MCF 10A (cell line): Measurements from ENCODE around the gene ZER1. TPM values are rescaled to one million over a fixed set of nuclear protein-coding genes. Genes with fewer than 3 reads are reported as not detected.

ENCODE experiments used
- BruUV-seq: library from RNA; stranded (reverse); fragments of 400-500 nt; replicated peaks from 2 replicates; lab custom pipeline; 2021; lab: Mats Ljungman, UMichigan
- CTCF ChIA-PET: fragments of 300-600 bp; sonication (Branson Sonifier 250); formaldehyde crosslinking; extraction: SDS; loops from one replicate; lab custom pipeline; 2021; ENCODE audit warnings: antibody characterized with exemption, inconsistent platforms; lab: Yijun Ruan, JAX
- POLR2A ChIA-PET: fragments of 300-600, 350-650 bp; sonication (Branson Sonifier 250); formaldehyde crosslinking; extraction: SDS; loops from one replicate; lab custom pipeline; 2020; ENCODE audit warnings: antibody characterized with exemption, inconsistent platforms; lab: Yijun Ruan, JAX
- DNase-seq: peaks from one replicate; pipeline ENCODE4 v3.0.0-alpha.2; 2018; ENCODE audit not compliant: unreplicated experiment
- H3K27ac Mint-ChIP-seq: one replicate; pipeline ENCODE4 v1.8.0; 2022; ENCODE audit warnings: mild to moderate bottlenecking, low read depth, mixed read lengths; ENCODE audit not compliant: unreplicated experiment
- H3K27me3 Mint-ChIP-seq: one replicate; pipeline ENCODE4 v1.8.0; 2022; ENCODE audit warnings: mixed read lengths; ENCODE audit not compliant: insufficient read depth, unreplicated experiment
- H3K36me3 Mint-ChIP-seq: one replicate; pipeline ENCODE4 v1.8.0; 2022; ENCODE audit warnings: mild to moderate bottlenecking, moderate library complexity, mixed read lengths; ENCODE audit not compliant: insufficient read depth, unreplicated experiment
- H3K4me1 Mint-ChIP-seq: one replicate; pipeline ENCODE4 v1.8.0; 2022; ENCODE audit warnings: mixed read lengths; ENCODE audit not compliant: insufficient read depth, unreplicated experiment
- H3K4me3 Mint-ChIP-seq: one replicate; pipeline ENCODE4 v1.8.0; 2022; ENCODE audit warnings: mild to moderate bottlenecking, moderate library complexity, mixed read lengths; ENCODE audit not compliant: unreplicated experiment
- H3K9me3 Mint-ChIP-seq: one replicate; pipeline ENCODE4 v1.8.0; 2022; ENCODE audit warnings: mixed read lengths; ENCODE audit not compliant: unreplicated experiment
- intact Hi-C: fragments of 100-400 bp; cut with micrococcal nuclease; formaldehyde crosslinking; loops from 2 replicates; pipeline ENCODE4 v1.14.1; 2022
- total RNA-seq: library from RNA; stranded (reverse); gene quantifications from 2 replicates; pipeline ENCODE4 v1.2.3, GENCODE V29; 2022
- TF ChIP-seq, protein P1 (sequence below): fragments of 200-600 bp; IDR thresholded peaks from one replicate; pipeline ENCODE4 v1.8.0; 2022; ENCODE audit warnings: antibody characterized with exemption, mild to moderate bottlenecking; ENCODE audit not compliant: unreplicated experiment

ZER1 gene
- total RNA-seq, 1 experiment from 2014 or later = 19.5 TPM

DNA sequence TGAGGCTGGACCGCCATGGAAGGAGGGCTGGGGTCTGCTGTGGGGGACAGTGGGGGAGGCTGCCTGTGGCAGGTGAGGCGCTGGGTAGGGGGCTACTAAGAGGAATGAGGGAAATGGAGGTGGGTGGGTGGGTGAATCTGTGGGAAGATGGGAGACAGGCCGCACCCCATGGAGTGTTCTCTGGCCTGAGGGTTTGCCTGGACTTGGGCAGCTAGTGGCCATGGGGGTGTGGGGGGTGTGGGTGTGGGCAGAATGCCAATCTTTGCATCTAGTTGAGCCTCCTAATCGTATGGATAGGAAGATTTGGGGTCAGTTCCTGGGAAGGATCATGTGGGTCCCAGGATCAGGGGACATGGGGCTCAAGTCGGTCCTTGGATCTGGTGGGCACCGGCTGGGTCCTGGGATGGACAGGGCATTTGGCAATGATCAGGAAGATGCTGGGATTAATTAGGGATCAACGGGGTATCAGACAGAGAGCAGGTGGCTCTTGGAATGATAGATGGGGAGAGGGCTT is 48.3 kb downstream of the ZER1 start:
- TF ChIP-seq, protein P1, sequence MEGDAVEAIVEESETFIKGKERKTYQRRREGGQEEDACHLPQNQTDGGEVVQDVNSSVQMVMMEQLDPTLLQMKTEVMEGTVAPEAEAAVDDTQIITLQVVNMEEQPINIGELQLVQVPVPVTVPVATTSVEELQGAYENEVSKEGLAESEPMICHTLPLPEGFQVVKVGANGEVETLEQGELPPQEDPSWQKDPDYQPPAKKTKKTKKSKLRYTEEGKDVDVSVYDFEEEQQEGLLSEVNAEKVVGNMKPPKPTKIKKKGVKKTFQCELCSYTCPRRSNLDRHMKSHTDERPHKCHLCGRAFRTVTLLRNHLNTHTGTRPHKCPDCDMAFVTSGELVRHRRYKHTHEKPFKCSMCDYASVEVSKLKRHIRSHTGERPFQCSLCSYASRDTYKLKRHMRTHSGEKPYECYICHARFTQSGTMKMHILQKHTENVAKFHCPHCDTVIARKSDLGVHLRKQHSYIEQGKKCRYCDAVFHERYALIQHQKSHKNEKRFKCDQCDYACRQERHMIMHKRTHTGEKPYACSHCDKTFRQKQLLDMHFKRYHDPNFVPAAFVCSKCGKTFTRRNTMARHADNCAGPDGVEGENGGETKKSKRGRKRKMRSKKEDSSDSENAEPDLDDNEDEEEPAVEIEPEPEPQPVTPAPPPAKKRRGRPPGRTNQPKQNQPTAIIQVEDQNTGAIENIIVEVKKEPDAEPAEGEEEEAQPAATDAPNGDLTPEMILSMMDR = no peak
- Mint-ChIP-seq H3K4me1 (peaks cover 36% of the 10 kb centered on the region), H3K27ac (peak overlapping the region; percentile 29), H3K4me3 (peak overlapping the region; percentile 80), H3K27me3 (no peaks in the 10 kb centered on the region), H3K9me3 (no peaks in the 10 kb centered on the region), H3K36me3 (peaks cover 4% of the 10 kb centered on the region)
- no peak for DNase-seq
- ChIA-PET POLR2A (interaction anchor here (1.1 to 3.0 kb wide), 5 partner anchors 10 to 95 kb away, joined by 3 to 15 read pairs (median 9); partner anchors contain the start of genes ENDOG, SET and ZER1), CTCF (interaction anchor here (0.6 kb wide), 2 partner anchors 51 to 166 kb away, joined by 3 read pairs; no protein-coding TSS in a partner anchor)
- BruUV-seq = no TSS peak
- intact Hi-C loops = no loop called here

DNA sequence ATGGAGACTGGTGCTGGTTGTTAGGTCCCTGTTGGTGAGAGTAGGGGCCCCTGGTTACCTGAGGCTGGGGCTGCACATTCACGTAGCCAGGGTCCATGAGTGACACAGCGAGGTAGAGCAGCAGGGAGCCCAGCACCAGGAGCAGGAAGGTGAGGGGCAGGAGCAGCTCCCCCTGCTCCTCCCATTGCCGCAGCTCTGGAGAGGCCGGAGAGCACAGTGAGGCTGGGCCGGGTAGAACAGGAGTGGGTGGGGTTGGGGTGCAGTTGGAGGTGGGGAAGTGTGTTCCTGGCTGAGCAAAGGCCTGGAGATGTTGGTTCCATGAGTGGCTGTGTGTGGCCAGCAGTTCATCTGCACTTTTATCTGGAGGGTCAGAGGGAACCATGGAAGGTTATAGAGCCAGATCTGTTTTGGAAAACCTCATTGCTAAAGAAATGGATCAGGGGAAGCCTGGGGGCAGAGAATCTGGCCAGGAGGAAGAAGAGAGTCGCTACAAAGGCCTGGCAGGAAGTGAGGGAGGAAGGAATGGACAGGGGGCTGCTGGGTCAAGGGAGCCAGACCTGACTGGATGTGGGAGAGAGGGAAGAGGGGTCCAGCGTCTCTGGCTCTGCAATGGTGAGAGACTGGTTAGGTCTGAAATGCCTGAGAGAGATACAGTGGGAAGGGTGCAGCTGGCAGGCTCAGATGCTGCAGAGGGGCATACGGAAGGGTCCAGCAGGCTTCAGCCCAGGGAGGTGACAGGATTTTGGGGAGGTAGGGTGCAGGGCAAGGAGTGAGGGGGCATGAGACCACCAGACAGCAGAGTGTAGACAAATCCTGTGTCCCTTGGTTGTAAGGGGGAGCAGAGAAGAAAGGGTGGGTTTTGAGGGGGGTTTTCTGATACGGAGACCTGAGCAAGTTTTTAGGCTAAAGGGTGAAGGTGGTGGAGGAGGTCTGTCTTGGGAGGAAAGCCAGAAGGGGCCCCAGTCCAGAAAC is 49.1 kb downstream of the ZER1 start:
- no TSS peak for BruUV-seq
- peak overlapping the region; percentile 29 for H3K27ac Mint-ChIP-seq
- TF ChIP-seq, protein P1 = no peak
- peaks cover 4% of the 10 kb centered on the region for H3K36me3 Mint-ChIP-seq
- ChIA-PET CTCF (interaction anchor here (0.6 kb wide), 1 partner anchor 167 kb away, joined by 3 read pairs; no protein-coding TSS in a partner anchor), POLR2A (interaction anchor here (2.5 kb wide), 1 partner anchor 48 kb away, joined by 15 read pairs; the partner anchor contains the start of gene ZER1)
- peaks cover 36% of the 10 kb centered on the region for H3K4me1 Mint-ChIP-seq
- no peaks in the 10 kb centered on the region for H3K9me3 Mint-ChIP-seq
- peak overlapping the region; percentile 80 for H3K4me3 Mint-ChIP-seq
- intact Hi-C loops = no loop called here
- H3K27me3 Mint-ChIP-seq = no peaks in the 10 kb centered on the region
- no peak for DNase-seq

DNA sequence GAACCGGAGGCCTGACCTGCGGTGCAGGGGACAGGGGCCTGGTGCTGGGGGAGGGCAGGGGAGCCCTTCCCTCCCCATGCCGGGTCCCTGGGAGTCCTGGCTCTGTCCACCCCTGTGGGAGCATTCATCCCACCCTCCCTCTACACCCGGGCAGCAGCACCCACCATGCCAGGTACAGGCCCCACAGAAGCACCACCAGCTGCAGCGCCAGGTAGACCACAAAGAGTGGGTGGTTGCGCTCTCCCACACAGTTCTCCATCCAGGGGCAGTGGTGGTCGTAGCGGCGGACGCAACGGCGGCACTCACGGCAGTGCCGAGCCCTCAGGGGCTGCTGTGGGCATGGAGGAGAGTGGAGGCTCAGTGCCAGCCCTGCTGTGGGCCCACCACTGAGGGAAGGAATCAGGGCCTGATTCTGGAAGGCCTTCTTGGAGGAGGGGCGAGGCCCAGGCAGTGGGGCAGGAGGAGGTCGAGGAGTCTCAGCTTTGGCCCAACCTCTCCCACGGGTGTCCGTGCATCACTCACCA is 50.2 kb downstream of the ZER1 start:
- no TSS peak for BruUV-seq
- no peak overlapping the region for H3K27ac Mint-ChIP-seq
- no peak overlapping the region for H3K4me3 Mint-ChIP-seq
- H3K9me3 Mint-ChIP-seq = no peaks in the 10 kb centered on the region
- intact Hi-C loops = no loop called here
- POLR2A ChIA-PET = no interaction called here
- H3K27me3 Mint-ChIP-seq = no peaks in the 10 kb centered on the region
- peaks cover under 1% of the 10 kb centered on the region for H3K36me3 Mint-ChIP-seq
- H3K4me1 Mint-ChIP-seq = peaks cover 36% of the 10 kb centered on the region
- TF ChIP-seq, protein P1 = no peak
- no peak for DNase-seq
- CTCF ChIA-PET = no interaction called here
